IPS-20b (cell line): ENCODE data around the gene DUSP16.
"Not testable (repeated sequence)": the region's sequence is repeated elsewhere in the genome, so short reads cannot be mapped to it uniquely, and the experiment has no call there.

Experiments
- H3K27ac ChIP-seq: one replicate; pipeline ENCODE4 v1.5.1; 2013; ENCODE audit warnings: low read length
- H3K27me3 ChIP-seq: 2 replicates; pipeline ENCODE4 v1.6.1; 2013; ENCODE audit warnings: mild to moderate bottlenecking, low read length, inconsistent platforms; ENCODE audit not compliant: insufficient read depth
- H3K36me3 ChIP-seq: 2 replicates; pipeline ENCODE4 v1.6.1; 2013; ENCODE audit warnings: low read depth, mild to moderate bottlenecking, inconsistent platforms, low read length, moderate library complexity; ENCODE audit not compliant: insufficient read depth
- H3K4me1 ChIP-seq: 2 replicates; pipeline ENCODE4 v1.6.1; 2013; ENCODE audit warnings: mild to moderate bottlenecking, control low read depth, inconsistent platforms, low read length, moderate library complexity; ENCODE audit not compliant: insufficient read depth
- H3K4me3 ChIP-seq: 2 replicates; pipeline ENCODE4 v1.5.1; 2013; ENCODE audit warnings: mild to moderate bottlenecking, low read length, inconsistent platforms
- H3K9ac ChIP-seq: 2 replicates; pipeline ENCODE4 v1.6.1; 2013; ENCODE audit warnings: low read depth, mild to moderate bottlenecking, inconsistent platforms, low read length, moderate library complexity
- H3K9me3 ChIP-seq: 2 replicates; pipeline ENCODE4 v1.6.1; 2013; ENCODE audit warnings: mild to moderate bottlenecking, low read depth, low read length, inconsistent platforms; ENCODE audit not compliant: insufficient read depth

Gene DUSP16

GRCh38 chr12:12598864-12599263 lies 36.2 kb upstream of the DUSP16 start:
- H3K4me3 ChIP-seq: no peak overlapping the region
- H3K36me3 ChIP-seq: no peaks in the 10 kb centered on the region
- no peak overlapping the region for H3K27ac ChIP-seq
- no peaks in the 10 kb centered on the region for H3K4me1 ChIP-seq
- H3K9ac ChIP-seq: no peak overlapping the region
- no peaks in the 10 kb centered on the region for H3K27me3 ChIP-seq
- H3K9me3 ChIP-seq: no peaks in the 10 kb centered on the region

GRCh38 chr12:12596598-12596997 lies 33.9 kb upstream of the DUSP16 start:
- H3K9me3 ChIP-seq, H3K27ac ChIP-seq, H3K27me3 ChIP-seq, H3K4me3 ChIP-seq, H3K4me1 ChIP-seq, H3K9ac ChIP-seq, H3K36me3 ChIP-seq: not testable (repeated sequence)

GRCh38 chr12:12595929-12596328 lies 33.3 kb upstream of the DUSP16 start:
- H3K36me3 ChIP-seq, H3K27me3 ChIP-seq, H3K27ac ChIP-seq, H3K9ac ChIP-seq, H3K4me3 ChIP-seq, H3K4me1 ChIP-seq, H3K9me3 ChIP-seq: not testable (repeated sequence)

- Histone ChIP-seq H3K4me3 (no peak overlapping the region), H3K9ac (no peak overlapping the region), H3K36me3 (no peaks in the 10 kb centered on the region), H3K4me1 (no peaks in the 10 kb centered on the region), H3K27me3 (no peaks in the 10 kb centered on the region; the same call in 1 of the 2 replicates), H3K27ac (no peak overlapping the region), H3K9me3 (no peaks in the 10 kb centered on the region)
These were observed 30.3 kb upstream of the DUSP16 start for GRCh38 chr12:12592930-12593329.

GRCh38 chr12:12590961-12591360 lies 28.3 kb upstream of the DUSP16 start:
- no peaks in the 10 kb centered on the region for H3K4me1 ChIP-seq
- H3K9me3 ChIP-seq: no peaks in the 10 kb centered on the region
- H3K36me3 ChIP-seq: no peaks in the 10 kb centered on the region
- H3K27ac ChIP-seq: no peak overlapping the region
- H3K4me3 ChIP-seq: no peak overlapping the region
- no peak overlapping the region for H3K9ac ChIP-seq
- no peaks in the 10 kb centered on the region; the same call in 1 of the 2 replicates for H3K27me3 ChIP-seq

- not testable (repeated sequence) for H3K4me1 ChIP-seq, H3K27me3 ChIP-seq, H3K9me3 ChIP-seq, H3K36me3 ChIP-seq, H3K27ac ChIP-seq, H3K9ac ChIP-seq, H3K4me3 ChIP-seq
These were observed 25.8 kb upstream of the DUSP16 start for GRCh38 chr12:12588436-12588835.

GRCh38 chr12:12587878-12588277 lies 25.2 kb upstream of the DUSP16 start:
- Histone ChIP-seq H3K27me3 (no peaks in the 10 kb centered on the region; the same call in 1 of the 2 replicates), H3K9me3 (no peaks in the 10 kb centered on the region), H3K4me3 (no peak overlapping the region), H3K36me3 (no peaks in the 10 kb centered on the region), H3K9ac (no peak overlapping the region), H3K4me1 (no peaks in the 10 kb centered on the region), H3K27ac (no peak overlapping the region)

GRCh38 chr12:12586879-12587675 lies 24.4 kb upstream of the DUSP16 start:
- H3K9me3 ChIP-seq: no peaks in the 10 kb centered on the region
- H3K27me3 ChIP-seq: no peaks in the 10 kb centered on the region; the same call in 1 of the 2 replicates
- no peak overlapping the region for H3K27ac ChIP-seq
- H3K4me3 ChIP-seq: no peak overlapping the region
- no peak overlapping the region for H3K9ac ChIP-seq
- H3K4me1 ChIP-seq: no peaks in the 10 kb centered on the region
- no peaks in the 10 kb centered on the region for H3K36me3 ChIP-seq

- Histone ChIP-seq H3K4me3 (no peak overlapping the region), H3K9ac (no peak overlapping the region), H3K27ac (no peak overlapping the region), H3K27me3 (no peaks in the 10 kb centered on the region; the same call in 1 of the 2 replicates), H3K9me3 (no peaks in the 10 kb centered on the region), H3K36me3 (no peaks in the 10 kb centered on the region), H3K4me1 (no peaks in the 10 kb centered on the region)
These were observed 22.6 kb upstream of the DUSP16 start for GRCh38 chr12:12585115-12585863.

GRCh38 chr12:12583510-12584178 lies 21.0 kb upstream of the DUSP16 start:
- no peak overlapping the region for H3K27ac ChIP-seq
- no peaks in the 10 kb centered on the region for H3K36me3 ChIP-seq
- no peak overlapping the region for H3K9ac ChIP-seq
- H3K9me3 ChIP-seq: no peaks in the 10 kb centered on the region
- no peaks in the 10 kb centered on the region for H3K27me3 ChIP-seq
- H3K4me1 ChIP-seq: no peaks in the 10 kb centered on the region
- H3K4me3 ChIP-seq: no peak overlapping the region

GRCh38 chr12:12582895-12583303 lies 20.2 kb upstream of the DUSP16 start:
- Histone ChIP-seq H3K36me3 (no peaks in the 10 kb centered on the region), H3K4me1 (no peaks in the 10 kb centered on the region), H3K27me3 (no peaks in the 10 kb centered on the region), H3K9ac (no peak overlapping the region), H3K4me3 (no peak overlapping the region), H3K9me3 (no peaks in the 10 kb centered on the region), H3K27ac (no peak overlapping the region)
